Measurements from ENCODE around the gene ABCB9.

GRCh38 chr12:122929812-122930211 is 36.5 kb downstream of the ABCB9 start:
- TF ChIP-seq CTCF (IDR thresholded peaks at IDR 0.05; ENCODE audit: low read depth, low read length, poor library complexity, severe bottlenecking): no peak
- TF ChIP-seq EZH2phosphoT487 (IDR thresholded peaks at IDR 0.05; ENCODE audit: borderline replicate concordance, low read length): no peak

Data from DOHH2 (cell line).